Thoracic aorta (tissue), 2 donors: ENCODE measurements around the gene C19orf85. TPM values are rescaled to one million over a fixed set of nuclear protein-coding genes. Genes with fewer than 3 reads are reported as not detected.

ENCODE experiments used
- ATAC-seq: fragments of 150-250 bp; one replicate; pipeline ENCODE4 v1.8.0; 2017; ENCODE audit warnings: low read depth; ENCODE audit not compliant: insufficient number of reproducible peaks, low FRiP score
- DNase-seq: peaks from one replicate; pipeline ENCODE4 v3.0.0-alpha.2; 2020; ENCODE audit warnings: low spot score
- H3K27ac ChIP-seq, 2 donors: fragments of 200-600 bp; sonication (generic); 1 replicate in 1 of 2; 2 replicates in 1 of 2; pipeline ENCODE4 v1.5.1; 2016; ENCODE audit warnings: mild to moderate bottlenecking in 2 of 2, moderate library complexity in 2 of 2
- H3K27me3 ChIP-seq: fragments of 200-600 bp; sonication (generic); replicated peaks from 2 replicates; pipeline ENCODE4 v1.6.0; 2016; ENCODE audit warnings: mild to moderate bottlenecking; ENCODE audit not compliant: insufficient read depth
- H3K36me3 ChIP-seq: fragments of 200-600 bp; sonication (generic); one replicate; pipeline ENCODE4 v1.5.1; 2016
- H3K4me1 ChIP-seq, 2 donors: fragments of 200-600 bp; sonication (generic); 1 replicate in 1 of 2; 2 replicates in 1 of 2; pipeline versions ENCODE4 v1.5.1 to v1.6.0; 2016; ENCODE audit warnings: low read depth in 2 of 2, mild to moderate bottlenecking in 1 of 2; ENCODE audit not compliant: control insufficient read depth in 1 of 2
- H3K4me3 ChIP-seq: fragments of 200-600 bp; sonication (generic); 2 replicates; pipeline ENCODE4 v1.5.1; 2016; ENCODE audit warnings: mild to moderate bottlenecking
- H3K9me3 ChIP-seq: fragments of 200-600 bp; sonication (generic); 2 replicates; pipeline ENCODE4 v1.5.1; 2016
- CTCF ChIP-seq: fragments of 200-600 bp; sonication (generic); IDR thresholded peaks from one replicate; pipeline ENCODE4 v1.5.1; 2019; ENCODE audit warnings: antibody characterized with exemption
- total RNA-seq, 2 donors: library from RNA; depleted of rRNA; stranded (reverse); fragments of >200 nt; gene quantifications; one replicate each; pipeline versions ENCODE4 v1.1.0 to v1.2.3, GENCODE V29; 2016

C19orf85 gene
- total RNA-seq, 2 donors from 2014 or later = not detected

DNA sequence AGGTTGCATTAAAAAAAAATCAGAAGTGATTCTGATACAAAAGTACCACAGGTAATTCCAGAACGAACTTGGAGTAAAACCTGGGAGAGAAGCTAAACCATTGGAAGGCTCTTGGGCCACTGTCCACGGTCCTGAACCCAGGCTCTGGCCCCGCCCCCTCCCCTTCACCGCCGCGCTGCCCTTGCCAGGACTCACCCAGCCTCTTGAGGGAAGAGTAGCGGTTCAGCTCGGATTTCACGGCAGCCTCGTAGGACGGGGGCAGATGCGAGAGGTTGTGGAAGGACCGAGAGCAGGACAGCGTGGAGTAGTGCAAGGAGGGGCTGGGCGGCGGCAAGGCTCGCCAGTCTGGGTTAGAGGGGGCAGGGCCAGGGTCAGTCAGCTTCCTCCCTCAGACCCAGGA, 27.1 kb downstream of the C19orf85 start:
- DNase-seq = no peak
- H3K4me3 ChIP-seq = no peak overlapping the region
- H3K27ac ChIP-seq = no peak overlapping the region
- H3K36me3 ChIP-seq = no peaks in the 10 kb centered on the region
- peaks cover 18% of the 10 kb centered on the region for H3K27me3 ChIP-seq
- TF ChIP-seq CTCF = no peak
- H3K4me1 ChIP-seq = peaks cover 0 to 10% of the 10 kb centered on the region in 2 donors
- no peaks in the 10 kb centered on the region for H3K9me3 ChIP-seq
- no peak for ATAC-seq

DNA sequence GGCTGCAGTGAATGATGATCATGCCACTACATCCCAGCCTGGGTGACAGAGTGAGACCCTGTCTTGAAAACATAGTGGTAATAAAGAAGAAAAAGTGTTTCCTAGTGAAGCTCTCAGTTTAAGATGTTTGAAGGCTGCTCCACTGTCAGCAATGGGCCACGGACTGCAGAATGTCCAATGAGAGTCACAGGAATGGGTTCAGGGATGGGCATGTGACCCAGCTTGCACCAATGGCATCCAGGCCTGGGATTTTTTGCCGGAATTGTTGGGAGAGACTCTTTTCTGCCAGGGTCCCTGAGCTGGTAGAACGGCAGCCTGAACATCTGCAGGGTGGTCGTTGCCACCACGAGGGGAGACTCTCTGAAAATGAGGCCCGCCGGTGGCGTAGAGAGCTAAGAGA, 27.7 kb downstream of the C19orf85 start:
- DNase-seq (no peak), ATAC-seq (no peak)
- H3K36me3 ChIP-seq = no peaks in the 10 kb centered on the region
- H3K4me3 ChIP-seq = no peak overlapping the region
- TF ChIP-seq CTCF = no peak
- H3K27ac ChIP-seq = no peak overlapping the region
- H3K9me3 ChIP-seq = no peaks in the 10 kb centered on the region
- peaks cover 0 to 8% of the 10 kb centered on the region in 2 donors for H3K4me1 ChIP-seq
- H3K27me3 ChIP-seq = peaks cover 21% of the 10 kb centered on the region

GRCh38 chr19:55435020-55435419, 29.5 kb downstream of the C19orf85 start:
- H3K4me3 ChIP-seq = no peak overlapping the region
- TF ChIP-seq CTCF = no peak
- no peak for ATAC-seq
- no peaks in the 10 kb centered on the region for H3K9me3 ChIP-seq
- H3K36me3 ChIP-seq = no peaks in the 10 kb centered on the region
- peaks cover 8% of the 10 kb centered on the region for H3K27me3 ChIP-seq
- no peaks in the 10 kb centered on the region for H3K4me1 ChIP-seq
- no peak for DNase-seq
- no peak overlapping the region for H3K27ac ChIP-seq

DNA sequence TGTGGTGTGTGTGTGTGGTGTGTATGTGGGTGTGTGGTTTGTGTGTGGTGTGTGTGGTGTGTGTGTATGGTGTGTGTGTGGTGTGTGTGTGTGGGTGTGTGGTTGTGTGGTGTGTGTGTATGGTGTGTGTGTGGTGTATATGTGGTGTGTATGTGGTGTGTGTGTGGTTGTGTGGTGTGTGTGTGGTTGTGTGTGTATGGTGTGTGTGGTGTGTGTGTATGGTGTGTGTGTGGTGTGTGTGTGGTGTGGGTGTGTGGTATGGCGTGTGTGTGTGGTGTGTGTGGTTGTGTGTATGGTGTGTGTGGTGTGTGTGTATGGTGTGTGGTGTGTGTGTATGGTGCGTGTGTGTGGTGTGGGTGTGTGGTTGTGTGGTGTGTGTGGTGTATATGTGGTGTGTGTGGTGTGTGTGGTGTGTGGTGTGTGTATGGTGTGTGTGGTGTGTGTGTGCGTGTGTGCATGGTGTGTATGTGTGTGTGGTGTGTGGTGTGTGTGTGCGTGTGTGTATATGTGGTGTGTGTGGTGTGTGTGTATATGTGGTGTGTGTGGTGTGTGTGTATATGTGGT, 30.1 kb downstream of the C19orf85 start:
- H3K9me3 ChIP-seq = no peaks in the 10 kb centered on the region
- TF ChIP-seq CTCF = no peak
- H3K4me1 ChIP-seq = no peaks in the 10 kb centered on the region
- no peak for ATAC-seq
- no peak for DNase-seq
- H3K36me3 ChIP-seq = no peaks in the 10 kb centered on the region
- H3K27ac ChIP-seq = no peak overlapping the region
- peaks cover 7% of the 10 kb centered on the region for H3K27me3 ChIP-seq
- no peak overlapping the region for H3K4me3 ChIP-seq

DNA sequence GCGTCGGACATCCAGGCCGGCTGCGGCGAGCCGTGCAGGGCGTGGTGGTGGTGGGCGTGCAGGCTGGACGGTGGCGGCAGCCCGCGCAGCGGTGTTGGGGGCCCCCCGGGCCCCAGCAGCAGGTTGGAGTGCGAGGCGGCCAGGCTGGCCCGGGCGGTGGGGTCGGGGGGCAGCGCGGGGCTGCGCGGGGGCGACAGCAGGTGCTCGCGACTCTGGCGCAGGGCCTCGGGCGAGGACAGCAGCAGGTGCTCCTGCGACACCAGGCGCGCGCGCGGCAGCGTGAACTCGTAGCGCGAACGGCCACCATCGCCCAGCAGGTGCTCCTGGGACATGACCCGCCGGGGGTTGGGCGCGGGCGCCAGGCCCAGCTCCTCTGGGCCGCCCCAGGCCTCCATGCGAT, 31.3 kb downstream of the C19orf85 start:
- H3K36me3 ChIP-seq = no peaks in the 10 kb centered on the region
- no peak for ATAC-seq
- no peak overlapping the region for H3K27ac ChIP-seq
- H3K4me1 ChIP-seq = no peaks in the 10 kb centered on the region
- TF ChIP-seq CTCF = no peak
- peaks cover 7% of the 10 kb centered on the region for H3K27me3 ChIP-seq
- no peaks in the 10 kb centered on the region for H3K9me3 ChIP-seq
- no peak for DNase-seq
- H3K4me3 ChIP-seq = no peak overlapping the region
